ENCODE measurements around the gene TET2.
A peak's percentile ranks its signal among the peaks of the same experiment; 100 is the strongest.

TET2 gene

GRCh38 chr4:105140684-105141490 is 5.8 kb upstream of the TET2 start:
- DNase-seq (ENCODE audit: low read depth in 2 of 2): peak in 1 of 2 donors; percentile 19

GRCh38 chr4:105145156-105145902 is 1.3 kb upstream of the TET2 start:
- peak in 1 of 2 donors; percentile 12 for DNase-seq (ENCODE audit: low read depth in 2 of 2)

- DNase-seq (ENCODE audit: low read depth in 2 of 2): no peak
Measured at GRCh38 chr4:105145903-105146275, 787 bp upstream of the TET2 start.

- no peak for DNase-seq (ENCODE audit: low read depth in 2 of 2)
Measured at GRCh38 chr4:105147016-105147552, 408 bp downstream of the TET2 start.

- DNase-seq (ENCODE audit: low read depth in 2 of 2): peak in 1 of 2 donors; percentile 11
Measured at GRCh38 chr4:105147553-105148161, 981 bp downstream of the TET2 start.

GRCh38 chr4:105148356-105148755 is 1.7 kb downstream of the TET2 start:
- DNase-seq (ENCODE audit: low read depth in 2 of 2): no peak

GRCh38 chr4:105148776-105149175 is 2.1 kb downstream of the TET2 start:
- no peak for DNase-seq (ENCODE audit: low read depth in 2 of 2)

GRCh38 chr4:105149771-105150170 is 3.1 kb downstream of the TET2 start:
- DNase-seq (ENCODE audit: low read depth in 2 of 2): no peak

GRCh38 chr4:105150503-105150902 is 3.8 kb downstream of the TET2 start:
- DNase-seq (ENCODE audit: low read depth in 2 of 2): no peak

GRCh38 chr4:105153749-105154148 is 7.1 kb downstream of the TET2 start:
- DNase-seq (ENCODE audit: low read depth in 2 of 2): no peak

GRCh38 chr4:105154576-105154975 is 7.9 kb downstream of the TET2 start:
- DNase-seq (ENCODE audit: low read depth in 2 of 2): no peak

GRCh38 chr4:105155426-105155825 is 8.8 kb downstream of the TET2 start:
- DNase-seq (ENCODE audit: low read depth in 2 of 2): no peak

GRCh38 chr4:105158837-105159236 is 12.2 kb downstream of the TET2 start:
- DNase-seq (ENCODE audit: low read depth in 2 of 2): no peak

- no peak for DNase-seq (ENCODE audit: low read depth in 2 of 2)
Measured at GRCh38 chr4:105162123-105162796, 15.6 kb downstream of the TET2 start.

- no peak for DNase-seq (ENCODE audit: low read depth in 2 of 2)
Measured at GRCh38 chr4:105164548-105164947, 17.9 kb downstream of the TET2 start.

GRCh38 chr4:105166066-105166465 is 19.4 kb downstream of the TET2 start:
- no peak for DNase-seq (ENCODE audit: low read depth in 2 of 2)

- DNase-seq (ENCODE audit: low read depth in 2 of 2): no peak
Measured at GRCh38 chr4:105170711-105171110, 24.0 kb downstream of the TET2 start.

- no peak for DNase-seq (ENCODE audit: low read depth in 2 of 2)
Measured at GRCh38 chr4:105171912-105172311, 25.2 kb downstream of the TET2 start.

- no peak for DNase-seq (ENCODE audit: low read depth in 2 of 2)
Measured at GRCh38 chr4:105174098-105174497, 27.4 kb downstream of the TET2 start.

- DNase-seq (ENCODE audit: low read depth in 2 of 2): no peak
Measured at GRCh38 chr4:105179539-105180401, 33.1 kb downstream of the TET2 start.

GRCh38 chr4:105181259-105181658 is 34.6 kb downstream of the TET2 start:
- DNase-seq (ENCODE audit: low read depth in 2 of 2): no peak

Data from stimulated activated CD4-positive, alpha-beta T cell treated with anti-CD3 and anti-CD28 coated beads, Interleukin-15, amount 100 ng/mL, for 48 hours (primary cell).